A549 (cell line): ENCODE results near the gene ATXN10. TPM values are rescaled to one million over a fixed set of nuclear protein-coding genes. Genes with fewer than 3 reads are reported as not detected.

Experiments
- ATAC-seq, 2 experiments: fragments of 200-7000 bp in 1 of 2; fragments of >200 bp in 1 of 2; cut with Nextera tagmentation in 1 of 2; cut with Tn5 transposase in 1 of 2; 3 replicates each; pipeline versions ENCODE4 v1.8.0 to v1.9.1; 2018 to 2020; ENCODE audit warnings: mild to moderate bottlenecking in 1 of 2, moderate library complexity in 1 of 2
- CTCF ChIA-PET: fragments of 300-600 bp; sonication (Branson Sonifier 250); formaldehyde crosslinking; extraction: SDS; loops from one replicate; lab custom pipeline; 2021; ENCODE audit warnings: antibody characterized with exemption, inconsistent platforms; lab: Yijun Ruan, JAX
- POLR2A ChIA-PET: fragments of 350-600 bp; formaldehyde crosslinking; extraction: SDS; loops from one replicate; lab custom pipeline; 2021; ENCODE audit warnings: antibody characterized with exemption, inconsistent platforms; lab: Yijun Ruan, JAX
- DNase-seq, 2 experiments: peaks; one replicate each; pipeline versions ENCODE4 v3.0.0 to v3.0.0-alpha.2; 2011 to 2016; ENCODE audit warnings: low read depth in 1 of 2, low spot score in 1 of 2
- FAIRE-seq: peaks from 2 replicates; lab custom pipeline; 2011; peaks lifted over from hg19 to GRCh38; lab: Jason Lieb, UNC
- H3K27ac ChIP-seq, 2 experiments: fragments of >200 bp; sonication (Bioruptor Twin); formaldehyde crosslinking; 3 replicates each; pipeline ENCODE4 v1.5.1; 2016 to 2017
- H3K4me1 ChIP-seq: fragments of >200 bp; sonication (Bioruptor Twin); formaldehyde crosslinking; 3 replicates; pipeline ENCODE4 v1.6.1; 2016
- H3K4me2 ChIP-seq: fragments of >200 bp; sonication (Bioruptor Twin); formaldehyde crosslinking; 3 replicates; pipeline ENCODE4 v1.6.1; 2016
- H3K4me3 ChIP-seq: fragments of >200 bp; sonication (Bioruptor Twin); formaldehyde crosslinking; 3 replicates; pipeline ENCODE4 v1.5.1; 2016
- H3K9me3 ChIP-seq: fragments of >200 bp; sonication (Bioruptor Twin); formaldehyde crosslinking; 3 replicates; pipeline ENCODE4 v1.6.1; 2016
- CBX2 ChIP-seq: fragments of 200-600 bp; sonication (generic); IDR thresholded peaks from 2 replicates; pipeline ENCODE4 v1.6.1; 2016; ENCODE audit warnings: low read depth, mild to moderate bottlenecking, borderline replicate concordance
- CEBPB ChIP-seq, 2 experiments: fragments of >200 bp in 1 of 2; sonication (Bioruptor Twin) in 1 of 2; formaldehyde crosslinking in 1 of 2; IDR thresholded peaks; 2 replicates each; pipeline ENCODE4 v1.6.1; 2012 to 2016
- CHD4 ChIP-seq: fragments of 200-600 bp; sonication (generic); IDR thresholded peaks from 2 replicates; pipeline ENCODE4 v1.6.1; 2016; ENCODE audit warnings: antibody characterized with exemption, mild to moderate bottlenecking, borderline replicate concordance
- FOSL2 ChIP-seq, 2 experiments: fragments of 450-650 bp in 1 of 2; fragments of >200 bp in 1 of 2; sonication (Bioruptor Twin) in 1 of 2; formaldehyde crosslinking; IDR thresholded peaks; 2 replicates each; pipeline versions ENCODE4 v1.5.0 to v1.6.1; 2016 to 2020; ENCODE audit warnings: mild to moderate bottlenecking in 1 of 2, moderate library complexity in 1 of 2
- GATA3 ChIP-seq: IDR thresholded peaks from 2 replicates; pipeline ENCODE4 v1.6.1; 2012; ENCODE audit warnings: borderline replicate concordance
- HEYL ChIP-seq: fragments of 250-450 bp; sonication (Bioruptor Pico); IDR thresholded peaks from 2 replicates; pipeline ENCODE4 v1.8.0; 2021; ENCODE audit warnings: mild to moderate bottlenecking, moderate library complexity
- JUNB ChIP-seq: fragments of >200 bp; sonication (Bioruptor Twin); formaldehyde crosslinking; IDR thresholded peaks from 2 replicates; pipeline ENCODE4 v1.6.1; 2016
- KDM5A ChIP-seq: fragments of 200-600 bp; sonication (generic); IDR thresholded peaks from 2 replicates; pipeline ENCODE4 v1.6.1; 2016; ENCODE audit warnings: antibody characterized with exemption, mild to moderate bottlenecking
- MAZ ChIP-seq: fragments of 150-350 bp; IDR thresholded peaks from 2 replicates; pipeline ENCODE4 v1.6.1; 2014; ENCODE audit warnings: antibody characterized with exemption, low read depth, low read length, borderline replicate concordance
- POLR2AphosphoS2 ChIP-seq: conservative IDR thresholded peaks from 2 replicates; pipeline ENCODE4 v1.6.1; 2012; ENCODE audit warnings: low read length, improper control_type of control experiment, inconsistent platforms
- RARB ChIP-seq: fragments of 250-450 bp; sonication (Bioruptor Pico); IDR thresholded peaks from 2 replicates; pipeline ENCODE4 v1.8.0; 2021; ENCODE audit warnings: mild to moderate bottlenecking, moderate library complexity
- SMC3 ChIP-seq: fragments of >200 bp; sonication (Bioruptor Twin); formaldehyde crosslinking; IDR thresholded peaks from 3 replicates; pipeline ENCODE4 v1.6.1; 2018; ENCODE audit warnings: inconsistent platforms
- TP53 ChIP-seq: fragments of 250-450 bp; sonication (Bioruptor Pico); IDR thresholded peaks from 2 replicates; pipeline ENCODE4 v1.5.0; 2021; ENCODE audit warnings: mild to moderate bottlenecking, moderate library complexity
- ZC3H11A ChIP-seq: fragments of 450-650 bp; IDR thresholded peaks from 2 replicates; pipeline ENCODE4 v1.6.1; 2014; ENCODE audit warnings: antibody characterized with exemption, mild to moderate bottlenecking
- ZNF302 ChIP-seq: fragments of 250-450 bp; sonication (Bioruptor Pico); IDR thresholded peaks from 2 replicates; pipeline ENCODE4 v1.9.0; 2021; ENCODE audit warnings: inconsistent platforms, mild to moderate bottlenecking, moderate library complexity
- WGBS: methylation state at CpG from one replicate; pipeline ENCODE4 v1.1.6; 2017; ENCODE audit errors: missing lambda C conversion rate; 5-methylcytosine and 5-hydroxymethylcytosine counted together
- polyA plus RNA-seq, 4 experiments: library from polyadenylated mRNA; depleted of rRNA in 3 of 4; stranded (reverse); fragments of >200 nt; fragmentation: RNase III in 1 of 4; extraction: RNeasy Plus Mini Kit Qiagen cat#74134 plus additional on column Dnase treatment in 1 of 4; gene quantifications; 2 replicates in 3 of 4; 3 replicates in 1 of 4; pipeline ENCODE4 v1.2.3, GENCODE V29; 2011 to 2017
- TF ChIP-seq, protein P1 (sequence below): fragments of 200-600 bp; sonication (generic); IDR thresholded peaks from 2 replicates; pipeline ENCODE4 v1.6.1; 2016; ENCODE audit warnings: antibody characterized with exemption, mild to moderate bottlenecking, moderate library complexity
- TF ChIP-seq, protein P2 (sequence below): fragments of >200 bp; sonication (Bioruptor Twin); formaldehyde crosslinking; IDR thresholded peaks from 3 replicates; pipeline ENCODE4 v1.5.1; 2016
- TF ChIP-seq, protein P3 (sequence below): fragments of >200 bp; sonication (Bioruptor Twin); formaldehyde crosslinking; IDR thresholded peaks from 3 replicates; pipeline ENCODE4 v1.6.1; 2016
- TF ChIP-seq, protein P4 (sequence below): IDR thresholded peaks from 2 replicates; pipeline ENCODE4 v1.6.1; 2012

Gene ATXN10
- polyA plus RNA-seq, 2 of the 4 experiments (the other 2 are of a cell fraction), result 126 to 281 TPM

DNA sequence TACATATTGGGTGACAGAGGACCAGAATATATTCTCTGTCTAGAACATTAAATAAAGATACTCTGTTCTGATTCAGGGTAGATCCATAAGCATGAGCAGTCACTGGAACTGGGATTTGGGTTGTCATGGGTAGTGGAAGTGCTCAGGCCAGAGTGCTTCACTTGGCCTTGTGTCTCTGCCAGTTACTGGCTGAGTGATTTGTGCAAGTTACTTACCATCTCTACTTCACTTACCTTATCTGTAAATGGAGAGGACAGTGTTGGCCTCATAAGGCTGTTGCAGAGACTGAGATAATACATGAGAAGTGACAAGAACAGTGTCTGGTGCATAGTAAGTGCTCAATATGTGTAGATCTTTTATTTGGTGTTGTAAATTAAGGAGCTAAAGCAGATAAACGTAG is 17.6 kb downstream of the ATXN10 start (continued):
- TF ChIP-seq, protein P1, sequence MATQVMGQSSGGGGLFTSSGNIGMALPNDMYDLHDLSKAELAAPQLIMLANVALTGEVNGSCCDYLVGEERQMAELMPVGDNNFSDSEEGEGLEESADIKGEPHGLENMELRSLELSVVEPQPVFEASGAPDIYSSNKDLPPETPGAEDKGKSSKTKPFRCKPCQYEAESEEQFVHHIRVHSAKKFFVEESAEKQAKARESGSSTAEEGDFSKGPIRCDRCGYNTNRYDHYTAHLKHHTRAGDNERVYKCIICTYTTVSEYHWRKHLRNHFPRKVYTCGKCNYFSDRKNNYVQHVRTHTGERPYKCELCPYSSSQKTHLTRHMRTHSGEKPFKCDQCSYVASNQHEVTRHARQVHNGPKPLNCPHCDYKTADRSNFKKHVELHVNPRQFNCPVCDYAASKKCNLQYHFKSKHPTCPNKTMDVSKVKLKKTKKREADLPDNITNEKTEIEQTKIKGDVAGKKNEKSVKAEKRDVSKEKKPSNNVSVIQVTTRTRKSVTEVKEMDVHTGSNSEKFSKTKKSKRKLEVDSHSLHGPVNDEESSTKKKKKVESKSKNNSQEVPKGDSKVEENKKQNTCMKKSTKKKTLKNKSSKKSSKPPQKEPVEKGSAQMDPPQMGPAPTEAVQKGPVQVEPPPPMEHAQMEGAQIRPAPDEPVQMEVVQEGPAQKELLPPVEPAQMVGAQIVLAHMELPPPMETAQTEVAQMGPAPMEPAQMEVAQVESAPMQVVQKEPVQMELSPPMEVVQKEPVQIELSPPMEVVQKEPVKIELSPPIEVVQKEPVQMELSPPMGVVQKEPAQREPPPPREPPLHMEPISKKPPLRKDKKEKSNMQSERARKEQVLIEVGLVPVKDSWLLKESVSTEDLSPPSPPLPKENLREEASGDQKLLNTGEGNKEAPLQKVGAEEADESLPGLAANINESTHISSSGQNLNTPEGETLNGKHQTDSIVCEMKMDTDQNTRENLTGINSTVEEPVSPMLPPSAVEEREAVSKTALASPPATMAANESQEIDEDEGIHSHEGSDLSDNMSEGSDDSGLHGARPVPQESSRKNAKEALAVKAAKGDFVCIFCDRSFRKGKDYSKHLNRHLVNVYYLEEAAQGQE, result no peak
- TF ChIP-seq TP53 (CRISPR knock-in tag) (no peak), ZC3H11A (no peak), MAZ (no peak), CBX2 (no peak), CEBPB (IDR thresholded peaks at IDR 0.05) (no peak), KDM5A (no peak)
- TF ChIP-seq, protein P2, sequence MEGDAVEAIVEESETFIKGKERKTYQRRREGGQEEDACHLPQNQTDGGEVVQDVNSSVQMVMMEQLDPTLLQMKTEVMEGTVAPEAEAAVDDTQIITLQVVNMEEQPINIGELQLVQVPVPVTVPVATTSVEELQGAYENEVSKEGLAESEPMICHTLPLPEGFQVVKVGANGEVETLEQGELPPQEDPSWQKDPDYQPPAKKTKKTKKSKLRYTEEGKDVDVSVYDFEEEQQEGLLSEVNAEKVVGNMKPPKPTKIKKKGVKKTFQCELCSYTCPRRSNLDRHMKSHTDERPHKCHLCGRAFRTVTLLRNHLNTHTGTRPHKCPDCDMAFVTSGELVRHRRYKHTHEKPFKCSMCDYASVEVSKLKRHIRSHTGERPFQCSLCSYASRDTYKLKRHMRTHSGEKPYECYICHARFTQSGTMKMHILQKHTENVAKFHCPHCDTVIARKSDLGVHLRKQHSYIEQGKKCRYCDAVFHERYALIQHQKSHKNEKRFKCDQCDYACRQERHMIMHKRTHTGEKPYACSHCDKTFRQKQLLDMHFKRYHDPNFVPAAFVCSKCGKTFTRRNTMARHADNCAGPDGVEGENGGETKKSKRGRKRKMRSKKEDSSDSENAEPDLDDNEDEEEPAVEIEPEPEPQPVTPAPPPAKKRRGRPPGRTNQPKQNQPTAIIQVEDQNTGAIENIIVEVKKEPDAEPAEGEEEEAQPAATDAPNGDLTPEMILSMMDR, result no peak
- TF ChIP-seq, protein P3, sequence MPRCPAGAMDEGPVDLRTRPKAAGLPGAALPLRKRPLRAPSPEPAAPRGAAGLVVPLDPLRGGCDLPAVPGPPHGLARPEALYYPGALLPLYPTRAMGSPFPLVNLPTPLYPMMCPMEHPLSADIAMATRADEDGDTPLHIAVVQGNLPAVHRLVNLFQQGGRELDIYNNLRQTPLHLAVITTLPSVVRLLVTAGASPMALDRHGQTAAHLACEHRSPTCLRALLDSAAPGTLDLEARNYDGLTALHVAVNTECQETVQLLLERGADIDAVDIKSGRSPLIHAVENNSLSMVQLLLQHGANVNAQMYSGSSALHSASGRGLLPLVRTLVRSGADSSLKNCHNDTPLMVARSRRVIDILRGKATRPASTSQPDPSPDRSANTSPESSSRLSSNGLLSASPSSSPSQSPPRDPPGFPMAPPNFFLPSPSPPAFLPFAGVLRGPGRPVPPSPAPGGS, result no peak
- TF ChIP-seq, protein P4, sequence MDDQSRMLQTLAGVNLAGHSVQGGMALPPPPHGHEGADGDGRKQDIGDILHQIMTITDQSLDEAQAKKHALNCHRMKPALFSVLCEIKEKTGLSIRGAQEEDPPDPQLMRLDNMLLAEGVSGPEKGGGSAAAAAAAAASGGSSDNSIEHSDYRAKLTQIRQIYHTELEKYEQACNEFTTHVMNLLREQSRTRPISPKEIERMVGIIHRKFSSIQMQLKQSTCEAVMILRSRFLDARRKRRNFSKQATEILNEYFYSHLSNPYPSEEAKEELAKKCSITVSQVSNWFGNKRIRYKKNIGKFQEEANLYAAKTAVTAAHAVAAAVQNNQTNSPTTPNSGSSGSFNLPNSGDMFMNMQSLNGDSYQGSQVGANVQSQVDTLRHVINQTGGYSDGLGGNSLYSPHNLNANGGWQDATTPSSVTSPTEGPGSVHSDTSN, result no peak

DNA sequence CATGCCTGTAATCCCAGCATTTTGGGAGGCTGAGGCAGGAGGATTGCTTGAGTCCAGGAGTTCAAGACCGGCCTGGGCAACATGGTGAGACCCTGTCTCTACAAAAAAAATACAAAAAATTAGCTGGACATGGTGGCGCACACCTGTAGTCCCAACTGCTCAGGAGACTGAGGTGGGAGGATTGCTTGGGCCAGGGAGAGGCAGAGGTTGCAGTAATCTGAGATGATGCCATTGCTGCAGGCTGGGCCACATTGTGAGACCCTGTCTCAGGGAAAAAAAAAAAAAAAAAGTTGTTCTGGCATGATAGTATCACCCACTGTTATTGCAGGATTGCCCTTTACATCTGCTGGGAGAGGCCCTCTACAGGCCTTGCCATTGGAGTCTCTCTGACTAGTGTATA is 18.4 kb downstream of the ATXN10 start:
- peaks cover 84% of the 10 kb centered on the region for H3K4me1 ChIP-seq
- ChIA-PET CTCF (interaction anchor here (1.0 to 1.4 kb wide), 3 partner anchors 10 to 45 kb away, joined by 3 read pairs; no protein-coding TSS in a partner anchor), POLR2A (interaction anchor here (1.4 to 2.6 kb wide), 2 partner anchors 20 to 96 kb away, joined by 4 to 17 read pairs; no protein-coding TSS in a partner anchor)
- no peak overlapping the region for H3K4me3 ChIP-seq
- TF ChIP-seq JUNB, result no peak
- TF ChIP-seq, protein P4, result no peak
- TF ChIP-seq, protein P1, result no peak
- TF ChIP-seq SMC3, result no peak
- no peak for TF ChIP-seq RARB (CRISPR knock-in tag)
- no peak for TF ChIP-seq CHD4
- TF ChIP-seq POLR2AphosphoS2, result no peak
- TF ChIP-seq GATA3, result no peak
- no peak for TF ChIP-seq FOSL2 (IDR thresholded peaks at IDR 0.05)
- no peak for TF ChIP-seq FOSL2 (CRISPR knock-in tag; IDR thresholded peaks at IDR 0.05)
- no peak for TF ChIP-seq HEYL (CRISPR knock-in tag)
- no peak for TF ChIP-seq ZNF302 (CRISPR knock-in tag)
- TF ChIP-seq, protein P2, result no peak
- ATAC-seq, result no peak
- no peak for DNase-seq
- H3K9me3 ChIP-seq, result 0 out of 3 replicates have a peak, but pooled peaks cover 4% of the 10 kb centered on the region
- H3K4me2 ChIP-seq, result peak overlapping the region; percentile 67
- no peak for FAIRE-seq
- WGBS, result 86% methylated on average over 2 of the region's 2 CpGs
- H3K27ac ChIP-seq, result peak overlapping the region; percentile 92 to 97
